ENCODE results near the gene ULK3.

DNA sequence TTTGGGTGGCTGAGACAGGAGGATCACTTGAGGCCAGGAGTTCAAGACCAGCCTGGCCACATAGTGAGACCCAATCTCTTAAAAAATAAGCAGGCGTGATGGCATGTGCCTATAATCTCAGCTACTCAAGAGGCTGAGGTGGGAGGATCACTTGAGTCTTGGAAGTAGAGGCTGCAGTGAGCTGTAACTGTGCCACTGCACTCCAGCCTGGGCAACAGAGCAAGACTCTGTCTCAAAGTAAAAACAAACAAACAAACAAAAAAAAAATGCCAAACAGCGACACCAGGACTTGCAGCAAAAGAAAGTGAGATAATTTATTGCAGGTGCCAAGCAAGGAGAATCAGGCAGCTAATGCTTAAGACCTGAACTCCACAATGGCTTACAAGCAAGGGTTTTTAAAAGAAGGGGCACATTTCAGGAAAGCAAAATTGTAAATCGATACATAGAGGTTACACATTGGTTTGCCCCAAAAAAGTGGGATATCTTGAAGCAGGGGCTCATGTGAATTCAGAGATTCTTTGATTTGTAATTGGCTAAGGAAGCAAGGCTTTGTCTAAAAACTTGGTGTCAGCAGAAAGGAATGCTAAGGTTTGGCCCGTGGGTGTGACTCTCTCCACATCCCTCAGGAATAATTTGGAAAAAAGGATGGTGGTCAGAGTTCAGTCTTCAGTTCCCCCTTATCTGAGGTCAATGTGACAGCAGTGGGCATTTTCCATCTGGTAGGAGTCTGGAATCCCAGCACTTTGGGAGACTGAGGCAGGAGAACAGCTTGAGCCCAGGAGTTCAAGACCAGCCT lies 41.7 kb upstream of the ULK3 start:
- TF ChIP-seq ELF4 (CRISPR knock-in tag; IDR thresholded peaks at IDR 0.05; ENCODE audit: low read depth) (no peak), CTCF (IDR thresholded peaks at IDR 0.05) (no peak), CBFB (CRISPR knock-in tag; IDR thresholded peaks at IDR 0.05; ENCODE audit: low read depth) (no peak), SMAD4 (CRISPR knock-in tag; IDR thresholded peaks at IDR 0.05) (no peak), ZNF317 (CRISPR knock-in tag; IDR thresholded peaks at IDR 0.05; ENCODE audit: borderline replicate concordance, low read depth) (no peak), ESRRA (CRISPR knock-in tag; IDR thresholded peaks at IDR 0.05; ENCODE audit: borderline replicate concordance) (no peak), MAX (CRISPR knock-in tag; IDR thresholded peaks at IDR 0.05) (no peak)

All from WTC11 (cell line).